Ramos (cell line): ENCODE measurements around the gene SPACA5B.
"Not testable (repeated sequence)": the region's sequence is repeated elsewhere in the genome, so short reads cannot be mapped to it uniquely, and the experiment has no call there.

Experiments used
- in situ Hi-C: fragments of 300-500 bp; cut with MboI; formaldehyde crosslinking; loops from one replicate; pipeline ENCODE4 v1.14.3; 2022; ENCODE audit warnings: low sequenced_read_pairs; ENCODE audit not compliant: unreplicated experiment

SPACA5B gene

DNA sequence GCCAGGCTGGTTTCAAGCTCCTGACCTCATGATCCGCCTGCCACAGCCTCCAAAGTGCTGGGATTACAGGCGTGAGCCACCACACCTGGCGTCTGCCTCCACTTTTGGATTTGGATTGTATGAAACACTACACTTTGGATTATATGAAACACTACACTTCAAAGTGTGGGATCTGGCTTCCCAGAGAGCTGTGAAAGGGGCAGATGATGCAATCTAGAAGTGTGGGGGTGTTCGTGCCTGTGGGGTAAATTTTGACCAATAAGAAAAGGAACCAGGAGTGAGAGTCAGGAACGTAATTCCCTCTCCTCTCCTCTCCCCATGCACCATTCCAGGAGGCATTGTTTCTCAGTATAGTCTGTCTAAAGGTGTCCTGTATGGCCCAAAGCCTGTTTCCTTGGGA is 51.5 kb downstream of the SPACA5B start:
- in situ Hi-C loops, result not testable (repeated sequence)
